OCI-LY7 (cell line): ENCODE results near the gene TC2N.
"Not testable (repeated sequence)": the region's sequence is repeated elsewhere in the genome, so short reads cannot be mapped to it uniquely, and the experiment has no call there.

Experiments
- EZH2phosphoT487 ChIP-seq: fragments of 200-600 bp; sonication (generic); IDR thresholded peaks from 2 replicates; pipeline ENCODE4 v1.6.1; 2018; ENCODE audit warnings: low read depth, borderline replicate concordance, mild to moderate bottlenecking, mixed run types, antibody characterized with exemption, low read length, moderate library complexity, mixed read lengths
- TF ChIP-seq, protein P1 (sequence below): fragments of 200-600 bp; sonication (generic); conservative IDR thresholded peaks from 2 replicates; pipeline ENCODE4 v1.5.1; 2014; ENCODE audit warnings: mild to moderate bottlenecking, antibody characterized with exemption, low read length, moderate library complexity, mixed read lengths

- TF ChIP-seq, protein P1, sequence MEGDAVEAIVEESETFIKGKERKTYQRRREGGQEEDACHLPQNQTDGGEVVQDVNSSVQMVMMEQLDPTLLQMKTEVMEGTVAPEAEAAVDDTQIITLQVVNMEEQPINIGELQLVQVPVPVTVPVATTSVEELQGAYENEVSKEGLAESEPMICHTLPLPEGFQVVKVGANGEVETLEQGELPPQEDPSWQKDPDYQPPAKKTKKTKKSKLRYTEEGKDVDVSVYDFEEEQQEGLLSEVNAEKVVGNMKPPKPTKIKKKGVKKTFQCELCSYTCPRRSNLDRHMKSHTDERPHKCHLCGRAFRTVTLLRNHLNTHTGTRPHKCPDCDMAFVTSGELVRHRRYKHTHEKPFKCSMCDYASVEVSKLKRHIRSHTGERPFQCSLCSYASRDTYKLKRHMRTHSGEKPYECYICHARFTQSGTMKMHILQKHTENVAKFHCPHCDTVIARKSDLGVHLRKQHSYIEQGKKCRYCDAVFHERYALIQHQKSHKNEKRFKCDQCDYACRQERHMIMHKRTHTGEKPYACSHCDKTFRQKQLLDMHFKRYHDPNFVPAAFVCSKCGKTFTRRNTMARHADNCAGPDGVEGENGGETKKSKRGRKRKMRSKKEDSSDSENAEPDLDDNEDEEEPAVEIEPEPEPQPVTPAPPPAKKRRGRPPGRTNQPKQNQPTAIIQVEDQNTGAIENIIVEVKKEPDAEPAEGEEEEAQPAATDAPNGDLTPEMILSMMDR = not testable (repeated sequence)
- TF ChIP-seq EZH2phosphoT487 = not testable (repeated sequence)
These were observed 4.1 kb upstream of the TC2N start for GRCh38 chr14:91871401-91871800.
